ENCODE measurements around the gene C1orf35.

DNA sequence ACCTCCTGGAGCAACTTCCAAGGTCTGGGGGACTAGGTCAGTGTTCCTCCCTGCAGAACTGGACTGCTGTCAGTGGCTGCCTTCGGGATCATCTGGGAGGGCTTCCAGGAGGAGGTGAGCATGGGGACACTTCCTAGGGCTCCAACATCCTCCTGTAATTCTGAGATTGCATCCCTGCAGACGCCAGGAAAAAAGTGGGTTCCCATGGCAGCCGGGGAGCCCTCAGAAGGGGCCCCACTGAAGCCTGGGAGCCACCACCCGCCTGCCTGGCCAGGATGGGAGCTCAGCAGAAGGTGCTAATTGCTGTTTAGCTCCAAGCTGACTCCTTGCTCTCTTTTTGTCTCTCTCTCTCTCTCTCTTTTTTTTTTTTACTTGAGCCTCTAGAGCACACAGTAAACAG lies 36.7 kb downstream of the C1orf35 start:
- no peak for TF ChIP-seq POLR2A (IDR thresholded peaks at IDR 0.05; ENCODE audit: extremely low read depth, insufficient read length)
- TF ChIP-seq, protein P1, sequence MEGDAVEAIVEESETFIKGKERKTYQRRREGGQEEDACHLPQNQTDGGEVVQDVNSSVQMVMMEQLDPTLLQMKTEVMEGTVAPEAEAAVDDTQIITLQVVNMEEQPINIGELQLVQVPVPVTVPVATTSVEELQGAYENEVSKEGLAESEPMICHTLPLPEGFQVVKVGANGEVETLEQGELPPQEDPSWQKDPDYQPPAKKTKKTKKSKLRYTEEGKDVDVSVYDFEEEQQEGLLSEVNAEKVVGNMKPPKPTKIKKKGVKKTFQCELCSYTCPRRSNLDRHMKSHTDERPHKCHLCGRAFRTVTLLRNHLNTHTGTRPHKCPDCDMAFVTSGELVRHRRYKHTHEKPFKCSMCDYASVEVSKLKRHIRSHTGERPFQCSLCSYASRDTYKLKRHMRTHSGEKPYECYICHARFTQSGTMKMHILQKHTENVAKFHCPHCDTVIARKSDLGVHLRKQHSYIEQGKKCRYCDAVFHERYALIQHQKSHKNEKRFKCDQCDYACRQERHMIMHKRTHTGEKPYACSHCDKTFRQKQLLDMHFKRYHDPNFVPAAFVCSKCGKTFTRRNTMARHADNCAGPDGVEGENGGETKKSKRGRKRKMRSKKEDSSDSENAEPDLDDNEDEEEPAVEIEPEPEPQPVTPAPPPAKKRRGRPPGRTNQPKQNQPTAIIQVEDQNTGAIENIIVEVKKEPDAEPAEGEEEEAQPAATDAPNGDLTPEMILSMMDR (IDR thresholded peaks at IDR 0.05; ENCODE audit: low read depth, low read length), result no peak
- TF ChIP-seq, protein P2, sequence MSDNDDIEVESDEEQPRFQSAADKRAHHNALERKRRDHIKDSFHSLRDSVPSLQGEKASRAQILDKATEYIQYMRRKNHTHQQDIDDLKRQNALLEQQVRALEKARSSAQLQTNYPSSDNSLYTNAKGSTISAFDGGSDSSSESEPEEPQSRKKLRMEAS (IDR thresholded peaks at IDR 0.05; ENCODE audit: low read depth, low read length), result no peak

Measured in NB4 (cell line).